ENCODE measurements around the gene MIOX. TPM values are rescaled to one million over a fixed set of nuclear protein-coding genes. Genes with fewer than 3 reads are reported as not detected.
A peak's percentile ranks its signal among the peaks of the same experiment; 100 is the strongest.

MIOX gene
- polyA plus RNA-seq, 2 donors: not detected

- WGBS, 2 donors: 1% methylated on average over 46 to 77 of the region's 77 CpGs
- Histone ChIP-seq H3K36me3 (ENCODE audit: control insufficient read depth in 2 of 2, insufficient read depth in 2 of 2, low read length in 1 of 2) (peaks cover 15 to 27% of the 10 kb centered on the region in 2 donors), H3K4me3 (ENCODE audit: low read depth in 1 of 2, low read length in 2 of 2) (peak overlapping the region; percentile 62 to 75), H3K27me3 (ENCODE audit: control insufficient read depth in 1 of 2, insufficient read depth in 2 of 2, low read length in 2 of 2) (no peaks in the 10 kb centered on the region), H3K27ac (ENCODE audit: low read depth in 2 of 2, low read length in 1 of 2) (peak overlapping the region; percentile 90 to 100), H3K9me3 (ENCODE audit: control insufficient read depth in 2 of 2, insufficient read depth in 1 of 2, low read depth in 1 of 2, low read length in 1 of 2) (peaks cover 0 to 2% of the 10 kb centered on the region in 2 donors), H3K4me1 (ENCODE audit: control insufficient read depth in 2 of 2, insufficient read depth in 2 of 2, low read length in 1 of 2) (peaks cover 13 to 37% of the 10 kb centered on the region in 2 donors)
Observed at GRCh38 chr22:50526108-50526833, 39.6 kb downstream of the MIOX start.

- Histone ChIP-seq H3K9me3 (ENCODE audit: control insufficient read depth in 2 of 2, insufficient read depth in 1 of 2, low read depth in 1 of 2, low read length in 1 of 2) (peaks cover 0 to 2% of the 10 kb centered on the region in 2 donors), H3K27me3 (ENCODE audit: control insufficient read depth in 1 of 2, insufficient read depth in 2 of 2, low read length in 2 of 2) (no peaks in the 10 kb centered on the region), H3K4me3 (ENCODE audit: low read depth in 1 of 2, low read length in 2 of 2) (peak overlapping the region; percentile 62 to 75), H3K36me3 (ENCODE audit: control insufficient read depth in 2 of 2, insufficient read depth in 2 of 2, low read length in 1 of 2) (peaks cover 7 to 19% of the 10 kb centered on the region in 2 donors), H3K27ac (ENCODE audit: low read depth in 2 of 2, low read length in 1 of 2) (peak overlapping the region; percentile 90 to 100), H3K4me1 (ENCODE audit: control insufficient read depth in 2 of 2, insufficient read depth in 2 of 2, low read length in 1 of 2) (peaks cover 13 to 37% of the 10 kb centered on the region in 2 donors)
- 37 to 48% methylated on average over 28 to 29 of the region's 29 CpGs for WGBS, 2 donors
Observed at GRCh38 chr22:50526834-50527801, 40.5 kb downstream of the MIOX start.

DNA sequence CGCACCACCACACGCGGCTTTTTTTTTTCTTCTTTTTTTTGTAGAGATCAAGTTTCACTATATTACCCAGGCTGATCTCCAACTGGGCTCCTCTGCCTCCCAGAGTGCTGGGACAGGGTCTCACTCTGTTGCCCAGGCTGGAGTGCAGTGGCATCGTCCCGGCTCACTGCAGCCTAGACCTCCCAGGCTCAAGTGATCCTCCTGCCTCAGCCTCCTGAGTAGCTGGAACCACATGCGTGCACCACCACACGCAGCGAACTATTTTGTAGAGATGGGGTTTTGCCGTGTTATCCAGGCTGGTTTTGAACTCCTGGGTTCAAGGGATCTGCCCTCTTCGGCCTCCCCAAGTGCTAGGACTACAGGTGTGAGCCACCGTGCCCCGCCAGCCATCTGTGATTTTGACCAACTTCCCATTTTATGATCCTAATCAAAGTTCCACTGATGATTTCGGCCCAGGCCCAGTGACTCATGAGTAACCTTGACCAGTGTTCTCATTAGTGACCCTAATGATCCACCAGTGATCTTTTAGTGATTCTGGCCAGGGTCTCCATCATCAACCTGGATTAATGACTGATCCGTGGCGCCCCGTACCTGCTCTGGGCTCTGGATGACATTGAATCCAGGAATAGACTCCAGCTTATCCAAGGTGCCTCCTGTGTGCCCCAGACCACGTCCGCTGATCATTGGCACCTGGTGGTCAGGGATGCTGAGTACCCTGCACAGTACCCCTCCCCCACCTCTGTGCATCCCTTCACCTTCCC is 41.4 kb downstream of the MIOX start:
- Histone ChIP-seq H3K27ac (ENCODE audit: low read depth in 2 of 2, low read length in 1 of 2) (peak overlapping the region in 1 of 2 donors; percentile 99), H3K4me1 (ENCODE audit: control insufficient read depth in 2 of 2, insufficient read depth in 2 of 2, low read length in 1 of 2) (peaks cover 13 to 39% of the 10 kb centered on the region in 2 donors), H3K4me3 (ENCODE audit: low read depth in 1 of 2, low read length in 2 of 2) (no peak overlapping the region), H3K9me3 (ENCODE audit: control insufficient read depth in 2 of 2, insufficient read depth in 1 of 2, low read depth in 1 of 2, low read length in 1 of 2) (peaks cover 0 to 2% of the 10 kb centered on the region in 2 donors), H3K27me3 (ENCODE audit: control insufficient read depth in 1 of 2, insufficient read depth in 2 of 2, low read length in 2 of 2) (no peaks in the 10 kb centered on the region), H3K36me3 (ENCODE audit: control insufficient read depth in 2 of 2, insufficient read depth in 2 of 2, low read length in 1 of 2) (peaks cover 3 to 9% of the 10 kb centered on the region in 2 donors)
- 88 to 90% methylated on average over 18 of the region's 18 CpGs for WGBS, 2 donors

DNA sequence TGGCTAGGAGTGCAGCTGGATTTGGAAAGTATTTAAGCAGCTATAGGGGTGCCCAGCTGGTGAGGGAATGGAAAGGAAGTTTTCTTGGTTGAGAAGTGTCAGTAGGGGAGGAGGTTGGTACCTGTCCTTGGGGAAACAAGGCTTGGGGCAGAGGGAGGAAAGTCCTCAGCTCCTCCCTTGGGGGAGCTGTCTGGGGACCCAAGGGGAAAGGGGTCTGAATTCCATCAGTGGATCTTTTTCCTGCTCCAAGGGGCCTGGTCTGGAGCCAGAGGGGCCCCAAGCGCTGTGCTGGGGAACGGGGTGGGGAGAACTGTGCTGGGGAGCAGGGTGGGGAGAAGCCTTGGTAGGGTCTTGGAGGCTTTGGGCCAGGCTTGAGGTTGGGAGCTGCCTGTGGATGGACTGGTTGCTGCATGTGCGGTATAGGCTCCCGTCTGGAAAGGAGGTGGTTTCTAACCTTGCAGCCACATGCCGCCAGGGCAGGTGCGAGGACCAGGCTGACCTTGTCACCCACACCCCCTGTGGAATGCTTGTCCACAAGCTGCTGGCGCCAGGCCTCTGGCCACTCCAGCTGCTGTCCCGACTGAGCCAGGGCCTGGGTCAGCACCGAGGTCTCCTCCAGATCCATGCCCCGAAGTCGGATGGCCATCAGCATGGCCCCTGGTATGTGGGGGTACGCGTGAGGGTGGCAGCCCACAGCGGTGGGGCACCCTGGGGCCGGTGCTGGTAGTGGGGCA is 42.2 kb downstream of the MIOX start:
- WGBS, 2 donors: 60 to 66% methylated on average over 15 of the region's 15 CpGs
- Histone ChIP-seq H3K4me3 (ENCODE audit: low read depth in 1 of 2, low read length in 2 of 2) (peak overlapping the region; percentile 59 to 63), H3K4me1 (ENCODE audit: control insufficient read depth in 2 of 2, insufficient read depth in 2 of 2, low read length in 1 of 2) (peaks cover 11 to 35% of the 10 kb centered on the region in 2 donors), H3K9me3 (ENCODE audit: control insufficient read depth in 2 of 2, insufficient read depth in 1 of 2, low read depth in 1 of 2, low read length in 1 of 2) (peaks cover 0 to 2% of the 10 kb centered on the region in 2 donors), H3K36me3 (ENCODE audit: control insufficient read depth in 2 of 2, insufficient read depth in 2 of 2, low read length in 1 of 2) (peaks cover 0 to 1% of the 10 kb centered on the region in 2 donors), H3K27me3 (ENCODE audit: control insufficient read depth in 1 of 2, insufficient read depth in 2 of 2, low read length in 2 of 2) (no peaks in the 10 kb centered on the region), H3K27ac (ENCODE audit: low read depth in 2 of 2, low read length in 1 of 2) (peak overlapping the region; percentile 96 to 99)

DNA sequence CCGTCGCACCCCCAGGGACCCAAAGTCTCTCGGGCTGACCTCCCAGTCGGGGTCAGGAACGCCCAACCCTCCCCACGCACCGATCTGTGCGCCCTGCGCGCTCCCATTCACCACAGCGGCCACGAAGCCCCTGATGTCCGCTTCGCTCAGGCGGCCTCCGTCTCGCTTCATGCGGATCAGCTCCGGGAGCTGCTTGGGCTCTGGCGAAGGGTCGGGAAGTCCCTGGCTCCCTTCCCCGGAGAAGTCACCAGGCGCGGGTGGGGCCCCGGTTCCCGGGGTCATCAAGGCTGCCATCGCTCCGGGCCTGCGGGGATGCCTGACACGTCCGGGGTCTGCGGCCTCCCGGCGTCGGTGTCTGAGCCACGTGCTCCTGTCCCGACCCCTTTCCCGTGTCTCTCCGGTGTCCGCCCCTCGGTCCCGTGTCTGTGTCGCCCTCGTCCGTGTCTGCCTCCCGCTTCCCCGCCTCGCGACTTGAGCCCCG is 42.8 kb downstream of the MIOX start:
- H3K27ac ChIP-seq (ENCODE audit: low read depth in 2 of 2, low read length in 1 of 2): peak overlapping the region; percentile 96 to 99
- H3K4me1 ChIP-seq (ENCODE audit: control insufficient read depth in 2 of 2, insufficient read depth in 2 of 2, low read length in 1 of 2): peaks cover 5 to 29% of the 10 kb centered on the region in 2 donors
- peaks cover 0 to under 1% of the 10 kb centered on the region in 2 donors for H3K9me3 ChIP-seq (ENCODE audit: control insufficient read depth in 2 of 2, insufficient read depth in 1 of 2, low read depth in 1 of 2, low read length in 1 of 2)
- 12 to 17% methylated on average over 47 to 50 of the region's 50 CpGs for WGBS, 2 donors
- H3K27me3 ChIP-seq (ENCODE audit: control insufficient read depth in 1 of 2, insufficient read depth in 2 of 2, low read length in 2 of 2): no peaks in the 10 kb centered on the region
- no peaks in the 10 kb centered on the region for H3K36me3 ChIP-seq (ENCODE audit: control insufficient read depth in 2 of 2, insufficient read depth in 2 of 2, low read length in 1 of 2)
- peak overlapping the region; percentile 59 to 63 for H3K4me3 ChIP-seq (ENCODE audit: low read depth in 1 of 2, low read length in 2 of 2)

DNA sequence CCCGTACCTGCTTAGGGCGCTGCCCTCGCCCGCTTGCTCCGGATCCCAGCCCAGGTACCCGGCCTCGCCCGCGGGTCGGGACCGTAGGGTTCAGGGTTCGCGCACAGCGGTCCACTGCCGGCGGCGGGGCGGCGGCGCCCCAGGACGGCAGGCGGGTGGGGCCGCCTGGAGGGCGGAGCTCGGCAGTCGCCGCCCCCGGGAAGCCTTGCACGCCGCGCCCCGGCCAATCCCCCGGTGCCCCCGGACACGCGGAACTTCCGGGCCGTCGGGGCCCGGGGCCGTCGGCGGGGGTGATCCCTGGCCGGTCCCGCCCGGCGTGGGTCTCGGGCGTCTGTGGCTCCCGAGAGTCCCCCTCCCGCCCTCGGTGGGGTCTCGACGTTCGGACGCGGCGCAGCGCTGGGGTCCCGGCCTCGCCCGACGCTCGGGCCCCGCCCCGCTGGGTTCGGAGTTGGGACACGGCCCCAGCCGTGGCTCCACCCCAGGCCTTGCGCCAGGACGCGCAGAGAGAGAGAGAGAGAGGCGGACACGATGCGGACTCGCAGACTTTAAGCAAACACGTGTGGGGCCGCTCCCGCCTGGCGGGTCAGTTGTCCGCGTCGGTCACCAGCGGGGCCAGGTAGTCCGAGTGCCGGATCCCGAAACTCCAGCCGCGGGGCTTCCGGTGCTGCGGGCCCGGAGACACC is 43.4 kb downstream of the MIOX start, which contains the start of gene TYMP:
Gene TYMP (minus strand): TSS at position 116 of the 683 bp plus-strand sequence. CDS start 303 bp downstream, outside the sequence.
- 1% methylated on average over 70 to 92 of the region's 92 CpGs for whole genome bisulfite sequencing, 2 donors
- H3K36me3 ChIP-seq (ENCODE audit: control insufficient read depth in 2 of 2, insufficient read depth in 2 of 2, low read length in 1 of 2): no peaks in the 10 kb centered on the region
- H3K4me1 ChIP-seq (ENCODE audit: control insufficient read depth in 2 of 2, insufficient read depth in 2 of 2, low read length in 1 of 2): peaks cover 5 to 24% of the 10 kb centered on the region in 2 donors
- no peaks in the 10 kb centered on the region for H3K27me3 ChIP-seq (ENCODE audit: control insufficient read depth in 1 of 2, insufficient read depth in 2 of 2, low read length in 2 of 2)
- H3K4me3 ChIP-seq (ENCODE audit: low read depth in 1 of 2, low read length in 2 of 2): peak within 1 kb of the TSS; percentile 59 to 63
- H3K9me3 ChIP-seq (ENCODE audit: control insufficient read depth in 2 of 2, insufficient read depth in 1 of 2, low read depth in 1 of 2, low read length in 1 of 2): no peaks in the 10 kb centered on the region
- H3K27ac ChIP-seq (ENCODE audit: low read depth in 2 of 2, low read length in 1 of 2): peak within 1 kb of the TSS; percentile 96 to 99

GRCh38 chr22:50530580-50530876 is 43.9 kb downstream of the MIOX start:
- 2% methylated on average over 21 of the region's 21 CpGs for WGBS, 2 donors
- Histone ChIP-seq H3K9me3 (ENCODE audit: control insufficient read depth in 2 of 2, insufficient read depth in 1 of 2, low read depth in 1 of 2, low read length in 1 of 2) (no peaks in the 10 kb centered on the region), H3K36me3 (ENCODE audit: control insufficient read depth in 2 of 2, insufficient read depth in 2 of 2, low read length in 1 of 2) (no peaks in the 10 kb centered on the region), H3K27me3 (ENCODE audit: control insufficient read depth in 1 of 2, insufficient read depth in 2 of 2, low read length in 2 of 2) (no peaks in the 10 kb centered on the region), H3K27ac (ENCODE audit: low read depth in 2 of 2, low read length in 1 of 2) (peak overlapping the region; percentile 96 to 99), H3K4me1 (ENCODE audit: control insufficient read depth in 2 of 2, insufficient read depth in 2 of 2, low read length in 1 of 2) (peaks cover 5 to 23% of the 10 kb centered on the region in 2 donors), H3K4me3 (ENCODE audit: low read depth in 1 of 2, low read length in 2 of 2) (peak overlapping the region; percentile 59 to 63)

DNA sequence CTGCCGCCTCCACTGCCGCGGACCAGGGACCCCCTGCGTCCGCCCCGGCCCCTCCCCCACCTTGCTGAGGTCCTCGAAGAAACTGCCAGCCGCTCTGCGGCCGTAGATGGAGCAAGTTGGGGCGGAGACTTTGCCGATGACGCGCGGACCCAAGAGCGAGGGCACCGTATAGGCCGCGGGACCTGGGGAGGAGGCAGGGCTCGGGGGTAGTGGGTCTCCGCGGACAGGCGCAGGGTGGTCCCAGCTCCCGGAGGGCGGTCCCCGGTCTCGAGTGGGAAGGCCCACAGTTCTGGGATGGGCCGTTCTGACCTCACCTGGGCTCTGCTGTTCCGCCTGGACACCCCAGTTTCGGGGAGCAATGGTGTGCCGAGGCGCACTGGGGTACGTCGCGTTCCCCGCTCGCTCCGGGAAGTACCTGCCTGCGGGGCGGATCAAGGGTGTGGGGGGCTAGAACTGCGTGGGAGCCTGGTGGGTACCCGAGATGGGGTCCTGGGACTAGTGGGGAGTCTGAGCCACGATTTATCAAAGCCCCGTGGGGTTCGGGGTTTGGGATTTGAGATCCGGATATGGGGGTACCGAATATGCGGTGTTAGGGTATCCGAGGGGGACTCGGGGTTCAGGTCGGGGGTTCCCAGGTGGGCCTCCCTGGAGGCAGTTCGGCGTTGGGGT is 44.4 kb downstream of the MIOX start:
- Histone ChIP-seq H3K27me3 (ENCODE audit: control insufficient read depth in 1 of 2, insufficient read depth in 2 of 2, low read length in 2 of 2) (no peaks in the 10 kb centered on the region), H3K4me1 (ENCODE audit: control insufficient read depth in 2 of 2, insufficient read depth in 2 of 2, low read length in 1 of 2) (peaks cover 5 to 23% of the 10 kb centered on the region in 2 donors), H3K27ac (ENCODE audit: low read depth in 2 of 2, low read length in 1 of 2) (peak overlapping the region; percentile 96 to 99), H3K36me3 (ENCODE audit: control insufficient read depth in 2 of 2, insufficient read depth in 2 of 2, low read length in 1 of 2) (no peaks in the 10 kb centered on the region), H3K9me3 (ENCODE audit: control insufficient read depth in 2 of 2, insufficient read depth in 1 of 2, low read depth in 1 of 2, low read length in 1 of 2) (no peaks in the 10 kb centered on the region), H3K4me3 (ENCODE audit: low read depth in 1 of 2, low read length in 2 of 2) (peak overlapping the region; percentile 59 to 63)
- WGBS, 2 donors: 3 to 4% methylated on average over 53 of the region's 53 CpGs
